ENCODE results near the gene FOXF1.
A peak's percentile ranks its signal among the peaks of the same experiment; 100 is the strongest.

Gene FOXF1

DNA sequence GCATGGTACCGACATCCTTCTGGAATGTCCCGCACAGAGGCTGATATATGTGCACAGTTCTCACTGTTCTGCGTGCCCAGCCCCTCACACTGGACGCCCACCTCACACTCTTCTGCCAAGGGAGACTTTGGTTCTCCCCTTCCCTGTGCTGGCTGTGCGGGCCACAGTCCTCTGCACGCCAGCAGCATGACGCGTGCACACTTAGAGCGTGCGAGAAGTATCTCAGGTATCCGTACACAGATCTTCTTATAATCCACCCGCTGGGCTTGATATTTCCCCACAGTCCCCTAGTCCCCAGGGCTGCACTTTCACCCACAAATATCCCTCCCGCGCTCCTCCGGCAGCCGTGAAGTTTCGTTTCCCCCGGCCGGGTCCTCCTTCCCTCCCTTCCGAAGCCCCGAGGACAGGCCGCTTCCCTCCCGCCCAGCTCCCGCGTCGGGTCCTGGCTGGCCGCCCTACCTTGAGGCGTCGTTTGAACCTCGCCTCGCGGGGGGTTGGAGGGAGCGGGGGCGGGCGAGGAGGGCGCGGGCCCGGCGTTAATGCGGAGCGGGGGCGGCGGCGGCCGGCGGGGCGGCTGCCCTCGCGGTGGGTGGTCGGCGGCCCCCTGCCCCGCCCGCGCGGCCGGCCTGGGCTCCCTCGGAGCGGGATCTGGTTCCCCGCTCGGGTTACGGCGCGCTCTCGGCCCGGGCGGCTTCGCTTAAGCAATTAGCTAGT, 5.0 kb upstream of the FOXF1 start:
- peak; percentile 50 for DNase-seq

GRCh38 chr16:86505899-86506864, 4.1 kb upstream of the FOXF1 start:
- peak; percentile 13 for DNase-seq

- DNase-seq, result no peak
Measured at GRCh38 chr16:86507173-86508027, 2.9 kb upstream of the FOXF1 start.

DNA sequence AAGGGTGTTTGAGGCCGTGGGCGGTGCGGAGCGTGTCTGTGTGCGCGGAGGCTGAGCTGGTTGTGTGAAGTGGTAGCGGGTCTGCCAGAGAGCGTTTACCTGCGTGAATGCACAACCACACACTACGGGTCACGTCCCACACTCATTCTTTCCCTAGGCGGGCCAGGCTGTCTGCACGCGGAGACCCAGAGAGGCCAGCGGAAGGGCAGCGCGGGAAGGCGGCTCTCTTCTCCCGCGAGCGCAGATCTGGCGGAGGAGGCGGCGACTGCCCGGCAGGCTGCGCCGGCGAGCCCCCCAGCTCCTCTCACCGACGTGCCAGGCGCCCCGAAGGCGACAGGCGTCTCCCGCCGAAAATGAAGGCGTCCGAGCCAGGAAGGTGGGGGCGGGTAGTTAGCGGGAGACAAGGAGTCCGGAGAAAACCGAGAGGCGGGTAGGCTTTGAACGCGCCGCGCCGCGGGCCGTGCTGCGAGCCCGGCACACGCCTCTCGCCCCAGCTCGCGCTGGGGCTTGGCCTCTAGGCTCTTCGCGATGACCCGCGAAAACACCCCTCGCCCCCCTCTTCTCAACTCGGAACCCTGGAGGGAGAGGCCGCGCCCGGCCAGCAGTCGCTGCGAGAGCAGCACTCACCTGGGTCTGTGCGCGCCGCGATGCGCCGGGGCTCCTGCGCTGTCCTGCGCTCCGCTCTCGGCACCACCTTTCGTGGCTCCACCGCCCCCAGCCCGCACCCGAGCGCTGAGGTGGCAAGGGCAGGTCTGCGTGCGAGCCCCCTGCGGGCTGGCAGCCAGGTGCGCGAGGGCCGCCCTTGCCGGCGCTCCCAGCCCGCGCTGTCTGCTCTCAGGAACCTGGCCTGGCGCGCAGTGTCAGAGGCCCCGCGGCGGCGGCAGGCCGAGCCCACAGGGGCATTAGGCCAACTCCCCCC, 2.0 kb upstream of the FOXF1 start:
- DNase-seq, result peak; percentile 82

DNA sequence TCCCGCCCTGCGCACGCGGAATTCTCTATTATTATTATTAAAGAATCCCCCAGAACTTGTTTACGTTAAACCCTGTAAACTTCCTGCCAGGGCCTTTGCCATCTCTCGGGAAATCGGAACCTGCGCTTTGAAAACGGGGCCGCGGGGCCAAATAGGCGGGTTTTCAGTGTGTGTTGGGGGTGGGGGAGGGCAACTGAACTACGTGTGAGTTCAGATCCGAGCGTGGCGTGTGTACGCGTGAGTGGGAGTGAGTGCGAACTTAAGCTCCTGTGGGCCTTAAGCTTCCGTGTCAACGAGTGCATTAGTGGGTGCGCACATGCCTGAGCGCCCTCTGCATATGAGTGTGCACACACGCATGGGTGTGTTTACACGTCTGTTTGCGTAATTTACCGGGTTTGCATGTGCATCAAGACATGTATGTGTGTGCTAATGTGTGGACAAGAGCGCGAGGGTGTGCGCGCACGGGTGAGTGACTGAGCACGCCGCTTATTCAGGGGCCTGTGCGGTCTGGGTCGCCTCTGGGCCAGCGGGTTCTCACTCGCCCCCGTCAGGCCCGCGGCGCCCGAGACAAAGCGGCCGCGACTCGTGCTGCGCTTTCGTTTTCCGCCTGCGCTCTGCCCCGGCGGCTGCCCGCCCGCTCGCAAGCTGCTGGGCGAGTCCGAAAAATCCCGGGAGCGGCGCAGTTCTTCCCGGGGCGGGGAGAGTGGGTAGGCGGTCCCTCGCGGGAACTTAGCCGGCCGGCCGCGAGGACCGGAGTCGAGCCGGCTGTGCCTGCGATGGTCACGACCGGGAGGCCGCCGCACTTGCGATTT, 1.2 kb upstream of the FOXF1 start:
- peak; percentile 86 for DNase-seq

- DNase-seq, result peak; percentile 67
Measured at GRCh38 chr16:86509759-86510464, 415 bp upstream of the FOXF1 start.

DNA sequence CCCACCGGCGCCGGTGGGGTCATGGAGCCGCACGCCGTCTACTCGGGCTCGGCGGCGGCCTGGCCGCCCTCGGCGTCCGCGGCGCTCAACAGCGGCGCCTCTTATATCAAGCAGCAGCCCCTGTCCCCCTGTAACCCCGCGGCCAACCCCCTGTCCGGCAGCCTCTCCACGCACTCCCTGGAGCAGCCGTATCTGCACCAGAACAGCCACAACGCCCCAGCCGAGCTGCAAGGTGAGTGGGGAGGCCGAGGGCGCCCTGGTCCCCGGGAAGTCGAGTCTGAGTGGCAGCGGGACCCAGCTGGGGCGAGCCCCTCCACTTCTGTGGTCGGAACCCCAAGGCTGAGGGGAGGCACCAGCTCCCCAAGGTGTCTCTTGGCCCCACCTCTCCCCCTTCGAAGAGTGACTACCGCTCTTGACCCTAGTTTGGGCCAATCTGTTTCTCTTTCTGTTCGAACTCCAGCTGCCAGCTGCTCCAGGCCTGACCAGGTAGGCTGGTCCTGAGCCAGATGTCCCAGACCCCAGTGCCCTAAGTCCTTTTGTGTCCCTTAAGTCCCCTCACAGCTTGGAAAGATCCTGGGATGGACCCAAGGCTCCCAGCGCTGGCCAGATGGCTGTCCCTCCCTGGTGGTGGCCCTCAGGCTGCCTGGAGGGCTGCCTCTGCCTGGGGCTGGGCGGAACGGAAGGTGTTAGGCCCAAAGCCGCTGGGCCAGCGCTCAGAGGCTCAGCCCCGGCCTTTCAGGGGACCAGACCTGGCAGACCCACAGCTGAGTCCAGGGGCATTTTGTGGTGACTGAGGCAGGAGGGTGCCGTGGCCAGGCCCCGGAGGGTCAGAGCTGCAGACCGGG, 1.2 kb downstream of the FOXF1 start:
- no peak for DNase-seq

DNA sequence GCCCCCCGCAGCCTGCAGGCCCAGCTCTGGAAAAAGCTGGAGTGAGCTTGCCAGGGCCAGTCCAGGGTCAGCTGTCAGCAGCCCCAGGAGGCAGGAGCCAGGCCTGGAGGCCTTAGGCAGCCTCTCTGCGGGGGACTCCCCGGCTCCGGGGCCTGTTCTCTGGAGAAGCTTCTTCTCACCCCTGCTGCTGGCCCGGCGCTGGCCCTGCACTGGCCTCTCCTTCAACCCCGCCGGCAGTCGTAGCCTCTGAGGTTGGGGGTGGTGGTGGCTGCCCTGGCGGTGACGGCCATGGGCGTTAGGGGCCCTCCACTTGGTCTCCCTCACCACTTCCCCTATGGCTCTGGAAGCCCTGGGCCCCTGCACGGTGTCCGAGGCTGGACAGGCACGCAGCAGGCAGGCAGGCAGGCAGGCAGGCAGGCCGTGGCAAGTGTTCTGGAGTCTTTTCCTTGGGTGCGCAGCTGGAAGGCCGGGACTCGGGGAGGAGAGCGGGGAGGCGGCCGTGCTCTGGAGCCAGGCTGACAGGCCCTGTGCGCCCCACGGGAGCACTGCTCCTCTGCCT, 2.1 kb downstream of the FOXF1 start:
- peak; percentile 50 for DNase-seq

DNA sequence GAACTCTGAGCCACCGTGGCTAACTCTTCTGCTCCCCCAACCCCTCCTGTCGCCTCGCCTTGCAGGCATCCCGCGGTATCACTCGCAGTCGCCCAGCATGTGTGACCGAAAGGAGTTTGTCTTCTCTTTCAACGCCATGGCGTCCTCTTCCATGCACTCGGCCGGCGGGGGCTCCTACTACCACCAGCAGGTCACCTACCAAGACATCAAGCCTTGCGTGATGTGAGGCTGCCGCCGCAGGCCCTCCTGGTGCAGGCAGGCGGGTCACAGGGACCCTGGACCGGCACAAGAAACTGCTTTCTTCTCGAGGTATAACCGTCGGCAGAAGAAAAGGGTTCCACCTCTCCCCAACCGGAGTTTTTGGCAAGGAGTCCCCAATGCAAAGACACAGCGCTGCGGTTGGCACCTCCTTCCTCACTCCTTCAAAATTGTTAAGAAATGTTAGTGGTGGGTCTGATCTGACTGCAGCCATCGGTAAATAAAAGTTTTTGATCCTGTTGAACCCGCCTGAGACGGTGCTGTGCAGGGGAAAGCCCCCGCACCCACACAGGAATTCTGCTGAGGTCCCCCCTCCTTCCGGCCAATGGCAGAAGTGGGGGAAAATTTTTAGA, 2.6 kb downstream of the FOXF1 start:
- peak; percentile 45 for DNase-seq

- DNase-seq, result peak; percentile 77
Measured at GRCh38 chr16:86513471-86514277, 3.3 kb downstream of the FOXF1 start.

GRCh38 chr16:86514481-86515376, 4.4 kb downstream of the FOXF1 start:
- peak; percentile 40 for DNase-seq

GRCh38 chr16:86515413-86515776, 5.1 kb downstream of the FOXF1 start:
- DNase-seq, result no peak

DNA sequence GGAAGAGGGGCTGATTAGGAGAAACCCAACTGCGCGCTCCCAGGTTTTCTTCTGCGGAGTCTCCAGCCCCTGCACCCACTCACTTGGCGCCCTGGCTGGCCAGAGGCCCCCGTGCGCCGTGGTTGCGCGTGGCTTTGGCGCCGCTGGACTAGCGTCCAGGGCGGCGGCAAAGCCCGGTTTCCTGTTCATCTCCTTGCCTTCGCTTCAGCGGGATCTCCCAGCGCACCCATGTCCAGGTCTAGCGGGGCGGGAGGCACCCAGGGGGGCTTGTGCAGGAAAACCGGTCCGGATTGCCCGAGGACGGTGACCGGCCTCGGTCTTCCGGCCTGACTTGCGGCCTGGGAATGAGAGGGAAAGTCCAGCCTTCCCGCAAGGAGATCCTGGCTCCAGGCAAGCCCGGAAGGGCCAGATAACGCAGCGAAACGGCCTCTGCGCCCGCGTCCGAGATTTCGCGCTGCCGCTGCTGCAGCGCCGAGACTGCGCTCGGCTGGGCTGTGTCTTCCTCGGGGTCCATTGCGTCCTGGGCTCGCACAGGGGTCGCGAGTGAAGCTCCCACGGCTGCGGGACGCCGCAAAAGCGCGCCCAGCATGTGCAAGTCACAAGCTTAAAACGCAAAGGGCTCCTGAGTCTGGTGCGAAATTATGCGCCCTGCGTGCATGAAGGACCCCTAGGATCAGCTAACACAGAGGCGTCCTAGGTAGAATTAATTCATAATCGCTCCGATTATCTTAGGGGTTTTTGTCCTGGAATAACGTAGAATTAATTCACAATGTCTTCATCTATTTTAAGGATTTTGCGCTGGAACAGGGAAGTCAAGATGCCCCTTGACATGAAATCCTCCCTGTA, 5.7 kb downstream of the FOXF1 start:
- DNase-seq, result peak; percentile 78

GRCh38 chr16:86516623-86517003, 6.3 kb downstream of the FOXF1 start:
- peak; percentile 51 for DNase-seq

GRCh38 chr16:86517033-86517432, 6.7 kb downstream of the FOXF1 start:
- peak; percentile 18 for DNase-seq
